Measurements from ENCODE around the gene ARHGEF12. TPM values are rescaled to one million over a fixed set of nuclear protein-coding genes. Genes with fewer than 3 reads are reported as not detected.
A peak's percentile ranks its signal among the peaks of the same experiment; 100 is the strongest.

ARHGEF12 gene
- total RNA-seq, 1 donor, result 134 TPM

- H3K36me3 ChIP-seq (ENCODE audit: insufficient read depth, low read length), result peaks cover 12% of the 10 kb centered on the region
- no peak for TF ChIP-seq CTCF (IDR thresholded peaks at IDR 0.05; ENCODE audit: extremely low read depth, low read depth, low read length)
Measured at GRCh38 chr11:120334332-120334731, 1.9 kb upstream of the ARHGEF12 start.

GRCh38 chr11:120334894-120335462, 1.2 kb upstream of the ARHGEF12 start:
- peak overlapping the region; percentile 97 for H3K4me3 ChIP-seq (ENCODE audit: insufficient read depth, low read length)
- TF ChIP-seq CTCF (IDR thresholded peaks at IDR 0.05; ENCODE audit: extremely low read depth, low read depth, low read length), result peak; percentile 66
- DNase-seq (ENCODE audit: insufficient read length, low spot score, missing footprints), result peak; percentile 89
- H3K4me2 ChIP-seq (ENCODE audit: insufficient read depth, low read length), result peak overlapping the region; percentile 96
- peak overlapping the region; percentile 98 for H3K27ac ChIP-seq (ENCODE audit: low read depth, low read length)
- peaks cover 10% of the 10 kb centered on the region for H3K36me3 ChIP-seq (ENCODE audit: insufficient read depth, low read length)
- H4K20me1 ChIP-seq (ENCODE audit: insufficient read depth, low read length), result peaks cover 29% of the 10 kb centered on the region
- H3K4me1 ChIP-seq (ENCODE audit: insufficient read depth, low read length), result peaks cover 64% of the 10 kb centered on the region
- H3K79me2 ChIP-seq (ENCODE audit: insufficient read depth, low read length), result peaks cover 34% of the 10 kb centered on the region
- no peaks in the 10 kb centered on the region for H3K27me3 ChIP-seq (ENCODE audit: insufficient read depth, low read length)
- peak overlapping the region; percentile 78 for H2AFZ ChIP-seq (ENCODE audit: low read length)
- no peaks in the 10 kb centered on the region for H3K9me3 ChIP-seq (ENCODE audit: low read depth, low read length)

More at GRCh38 chr11:120334332-120334731, 1.9 kb upstream of the ARHGEF12 start:
- DNase-seq (ENCODE audit: insufficient read length, low spot score, missing footprints), result no peak
- no peak overlapping the region for H3K4me3 ChIP-seq (ENCODE audit: insufficient read depth, low read length)
- H3K9me3 ChIP-seq (ENCODE audit: low read depth, low read length), result no peaks in the 10 kb centered on the region
- H3K4me2 ChIP-seq (ENCODE audit: insufficient read depth, low read length), result no peak overlapping the region
- H3K79me2 ChIP-seq (ENCODE audit: insufficient read depth, low read length), result peaks cover 28% of the 10 kb centered on the region
- H3K27me3 ChIP-seq (ENCODE audit: insufficient read depth, low read length), result no peaks in the 10 kb centered on the region
- peaks cover 22% of the 10 kb centered on the region for H4K20me1 ChIP-seq (ENCODE audit: insufficient read depth, low read length)
- peaks cover 57% of the 10 kb centered on the region for H3K4me1 ChIP-seq (ENCODE audit: insufficient read depth, low read length)
- H3K27ac ChIP-seq (ENCODE audit: low read depth, low read length), result peak overlapping the region; percentile 81
- H2AFZ ChIP-seq (ENCODE audit: low read length), result no peak overlapping the region

GRCh38 chr11:120335556-120335907, 681 bp upstream of the ARHGEF12 start:
- peaks cover 67% of the 10 kb centered on the region for H3K4me1 ChIP-seq (ENCODE audit: insufficient read depth, low read length)
- H4K20me1 ChIP-seq (ENCODE audit: insufficient read depth, low read length), result peaks cover 34% of the 10 kb centered on the region
- TF ChIP-seq CTCF (IDR thresholded peaks at IDR 0.05; ENCODE audit: extremely low read depth, low read depth, low read length), result no peak
- no peaks in the 10 kb centered on the region for H3K27me3 ChIP-seq (ENCODE audit: insufficient read depth, low read length)
- peaks cover 4% of the 10 kb centered on the region for H3K36me3 ChIP-seq (ENCODE audit: insufficient read depth, low read length)
- DNase-seq (ENCODE audit: insufficient read length, low spot score, missing footprints), result no peak
- peak overlapping the region; percentile 78 for H2AFZ ChIP-seq (ENCODE audit: low read length)
- no peaks in the 10 kb centered on the region for H3K9me3 ChIP-seq (ENCODE audit: low read depth, low read length)
- H3K4me2 ChIP-seq (ENCODE audit: insufficient read depth, low read length), result peak overlapping the region; percentile 96
- H3K4me3 ChIP-seq (ENCODE audit: insufficient read depth, low read length), result peak overlapping the region; percentile 97
- H3K27ac ChIP-seq (ENCODE audit: low read depth, low read length), result peak overlapping the region; percentile 98
- peaks cover 40% of the 10 kb centered on the region for H3K79me2 ChIP-seq (ENCODE audit: insufficient read depth, low read length)

GRCh38 chr11:120336641-120337354, 585 bp downstream of the ARHGEF12 start:
- H3K4me2 ChIP-seq (ENCODE audit: insufficient read depth, low read length), result peak overlapping the region; percentile 91
- peak; percentile 88 for DNase-seq (ENCODE audit: insufficient read length, low spot score, missing footprints)
- peak overlapping the region; percentile 89 for H3K27ac ChIP-seq (ENCODE audit: low read depth, low read length)
- H3K4me3 ChIP-seq (ENCODE audit: insufficient read depth, low read length), result peak overlapping the region; percentile 97
- peaks cover 46% of the 10 kb centered on the region for H4K20me1 ChIP-seq (ENCODE audit: insufficient read depth, low read length)
- H3K27me3 ChIP-seq (ENCODE audit: insufficient read depth, low read length), result no peaks in the 10 kb centered on the region
- H3K4me1 ChIP-seq (ENCODE audit: insufficient read depth, low read length), result peaks cover 55% of the 10 kb centered on the region
- no peak for TF ChIP-seq CTCF (IDR thresholded peaks at IDR 0.05; ENCODE audit: extremely low read depth, low read depth, low read length)
- H3K36me3 ChIP-seq (ENCODE audit: insufficient read depth, low read length), result no peaks in the 10 kb centered on the region
- H3K9me3 ChIP-seq (ENCODE audit: low read depth, low read length), result no peaks in the 10 kb centered on the region
- peaks cover 53% of the 10 kb centered on the region for H3K79me2 ChIP-seq (ENCODE audit: insufficient read depth, low read length)
- peak overlapping the region; percentile 85 for H2AFZ ChIP-seq (ENCODE audit: low read length)
